Activated B cell treated with CpG ODN at 0.5 μM for 24 hours (primary cell): Measurements from ENCODE around the gene TFPI. TPM values are rescaled to one million over a fixed set of nuclear protein-coding genes. Genes with fewer than 3 reads are reported as not detected.

Source experiments
- ATAC-seq: fragments of 200-7000 bp; cut with Tn5 transposase; one replicate; pipeline ENCODE4 v1.10.0; 2021; ENCODE audit warnings: low read depth, mild to moderate bottlenecking, moderate library complexity
- CTCF ChIA-PET: fragments of 350-600 bp; sonication (Branson Sonifier 250); formaldehyde crosslinking; loops from one replicate; lab custom pipeline; 2021; ENCODE audit warnings: antibody characterized with exemption; lab: Charles Lee
- POLR2A ChIA-PET: fragments of 350-600 bp; sonication (Branson Sonifier 250); formaldehyde crosslinking; loops from one replicate; lab custom pipeline; 2021; ENCODE audit warnings: antibody characterized with exemption; lab: Charles Lee
- DNase-seq: peaks from one replicate; pipeline ENCODE4 v3.0.0; 2022
- H3K27ac Mint-ChIP-seq: one replicate; pipeline ENCODE4 v1.8.0; 2020; ENCODE audit warnings: mixed read lengths
- H3K27me3 Mint-ChIP-seq: one replicate; pipeline ENCODE4 v1.8.0; 2021; ENCODE audit warnings: mixed read lengths
- H3K36me3 Mint-ChIP-seq: one replicate; pipeline ENCODE4 v1.8.0; 2021; ENCODE audit warnings: low read depth, mixed read lengths
- H3K4me1 Mint-ChIP-seq: one replicate; pipeline ENCODE4 v1.8.0; 2021; ENCODE audit warnings: mixed read lengths
- H3K4me3 Mint-ChIP-seq: one replicate; pipeline ENCODE4 v1.8.0; 2020; ENCODE audit warnings: mild to moderate bottlenecking, mixed read lengths
- H3K9me3 Mint-ChIP-seq: one replicate; pipeline ENCODE4 v1.8.0; 2020; ENCODE audit warnings: mixed read lengths
- CTCF ChIP-seq: fragments of 200-600 bp; IDR thresholded peaks from one replicate; pipeline ENCODE4 v1.8.0; 2022; ENCODE audit warnings: antibody characterized with exemption, mild to moderate bottlenecking
- intact Hi-C: fragments of 100-400 bp; cut with micrococcal nuclease; formaldehyde crosslinking; loops from one replicate; pipeline ENCODE4 v1.15.1; 2024
- total RNA-seq: library from RNA; stranded (reverse); gene quantifications from 2 replicates; pipeline ENCODE4 v1.2.3, GENCODE V29; 2022

Gene TFPI
- total RNA-seq, 1 donor from 2014 or later = not detected

GRCh38 chr2:187495324-187495723 lies 58.9 kb downstream of the TFPI start:
- intact Hi-C loops = no loop called here
- no peaks in the 10 kb centered on the region for H3K27me3 Mint-ChIP-seq
- ATAC-seq (no peak), DNase-seq (no peak)
- CTCF ChIA-PET = no interaction called here
- TF ChIP-seq CTCF = no peak
- no peak overlapping the region for H3K4me3 Mint-ChIP-seq
- no peaks in the 10 kb centered on the region for H3K36me3 Mint-ChIP-seq
- POLR2A ChIA-PET = no interaction called here
- H3K4me1 Mint-ChIP-seq = no peaks in the 10 kb centered on the region
- no peak overlapping the region for H3K27ac Mint-ChIP-seq
- peaks cover 3% of the 10 kb centered on the region for H3K9me3 Mint-ChIP-seq

GRCh38 chr2:187493877-187494568 lies 60.2 kb downstream of the TFPI start:
- TF ChIP-seq CTCF = no peak
- no peak overlapping the region for H3K27ac Mint-ChIP-seq
- DNase-seq (no peak), ATAC-seq (no peak)
- peaks cover 3% of the 10 kb centered on the region for H3K9me3 Mint-ChIP-seq
- H3K4me1 Mint-ChIP-seq = no peaks in the 10 kb centered on the region
- intact Hi-C loops = no loop called here
- ChIA-PET POLR2A (no interaction called here), CTCF (no interaction called here)
- no peaks in the 10 kb centered on the region for H3K27me3 Mint-ChIP-seq
- no peaks in the 10 kb centered on the region for H3K36me3 Mint-ChIP-seq
- H3K4me3 Mint-ChIP-seq = no peak overlapping the region

- ATAC-seq (no peak), DNase-seq (no peak)
- Mint-ChIP-seq H3K4me1 (no peaks in the 10 kb centered on the region), H3K4me3 (no peak overlapping the region), H3K27me3 (no peaks in the 10 kb centered on the region), H3K36me3 (no peaks in the 10 kb centered on the region), H3K9me3 (peaks cover 3% of the 10 kb centered on the region), H3K27ac (no peak overlapping the region)
- TF ChIP-seq CTCF = no peak
- intact Hi-C loops = no loop called here
- CTCF ChIA-PET = no interaction called here
- POLR2A ChIA-PET = no interaction called here
These were observed 61.1 kb downstream of the TFPI start for GRCh38 chr2:187493180-187493579.

- ATAC-seq (no peak), DNase-seq (no peak)
- no peak overlapping the region for H3K4me3 Mint-ChIP-seq
- ChIA-PET POLR2A (no interaction called here), CTCF (no interaction called here)
- TF ChIP-seq CTCF = no peak
- H3K27me3 Mint-ChIP-seq = no peaks in the 10 kb centered on the region
- H3K36me3 Mint-ChIP-seq = no peaks in the 10 kb centered on the region
- H3K4me1 Mint-ChIP-seq = no peaks in the 10 kb centered on the region
- intact Hi-C loops = no loop called here
- H3K27ac Mint-ChIP-seq = no peak overlapping the region
- H3K9me3 Mint-ChIP-seq = no peaks in the 10 kb centered on the region
These were observed 68.0 kb downstream of the TFPI start for GRCh38 chr2:187486241-187486640.

GRCh38 chr2:187485523-187485922 lies 68.7 kb downstream of the TFPI start:
- no peak for ATAC-seq
- CTCF ChIA-PET = no interaction called here
- H3K4me1 Mint-ChIP-seq = no peaks in the 10 kb centered on the region
- H3K4me3 Mint-ChIP-seq = no peak overlapping the region
- no peaks in the 10 kb centered on the region for H3K9me3 Mint-ChIP-seq
- H3K27ac Mint-ChIP-seq = no peak overlapping the region
- H3K27me3 Mint-ChIP-seq = no peaks in the 10 kb centered on the region
- intact Hi-C loops = no loop called here
- TF ChIP-seq CTCF = no peak
- DNase-seq = no peak
- POLR2A ChIA-PET = no interaction called here
- no peaks in the 10 kb centered on the region for H3K36me3 Mint-ChIP-seq
